HG02642 (cell line): Measurements from ENCODE around the gene RPS13.
"Not testable (repeated sequence)": the region's sequence is repeated elsewhere in the genome, so short reads cannot be mapped to it uniquely, and the experiment has no call there.

Source experiments
- ATAC-seq: cut with Tn5 transposase; IDR thresholded peaks from one replicate; pipeline ENCODE4 v1.9.1; 2021; ENCODE audit warnings: mild to moderate bottlenecking; ENCODE audit not compliant: unreplicated experiment, poor library complexity

Gene RPS13

DNA sequence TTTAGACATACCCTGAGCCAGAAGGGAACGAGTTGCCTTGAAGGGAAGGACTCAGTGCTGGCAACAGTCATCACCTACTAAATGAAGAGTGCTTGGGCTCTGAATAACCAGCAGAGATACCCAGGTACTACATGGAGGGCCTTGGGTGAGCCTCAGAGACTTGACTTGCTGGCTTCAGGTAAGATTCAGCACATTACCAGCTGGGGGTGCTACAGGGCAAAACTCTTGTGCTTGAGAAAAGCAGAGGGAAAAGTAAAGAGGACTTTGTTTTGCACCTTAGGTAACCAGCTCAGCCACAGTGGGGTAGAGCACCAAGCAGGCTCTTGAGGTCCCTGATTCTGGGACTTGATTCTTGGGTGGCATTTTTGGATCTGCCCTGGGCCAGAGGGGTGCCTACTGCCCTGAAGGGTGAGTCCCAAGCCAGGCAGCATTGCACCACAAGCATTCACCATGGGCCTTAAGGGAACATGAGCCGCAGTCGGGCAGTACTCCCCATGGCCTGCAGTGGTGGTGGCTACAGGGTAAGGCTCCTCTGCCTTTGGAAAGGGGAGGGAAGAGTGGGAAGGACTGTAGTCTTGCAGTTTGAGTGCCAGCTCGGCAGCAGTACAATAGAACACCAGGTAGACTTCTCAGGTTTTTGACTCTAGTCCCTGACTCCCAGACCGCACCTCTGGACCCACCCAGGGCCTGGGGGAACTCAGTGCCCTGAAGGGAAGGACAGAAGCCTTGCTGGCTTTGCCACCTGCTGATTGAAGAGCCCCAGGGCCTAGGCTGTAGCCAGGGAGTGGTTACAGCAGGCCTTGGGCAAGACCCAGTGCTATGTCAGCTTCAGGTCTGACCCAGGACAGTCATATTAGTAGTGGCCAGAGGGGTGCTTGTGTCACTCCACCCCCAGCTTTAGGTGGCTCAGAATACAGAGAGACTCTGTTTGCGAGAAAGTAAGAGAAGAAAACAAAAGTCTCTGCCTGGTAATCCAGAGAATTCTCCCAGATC is 40.5 kb downstream of the RPS13 start:
- ATAC-seq = no peak

DNA sequence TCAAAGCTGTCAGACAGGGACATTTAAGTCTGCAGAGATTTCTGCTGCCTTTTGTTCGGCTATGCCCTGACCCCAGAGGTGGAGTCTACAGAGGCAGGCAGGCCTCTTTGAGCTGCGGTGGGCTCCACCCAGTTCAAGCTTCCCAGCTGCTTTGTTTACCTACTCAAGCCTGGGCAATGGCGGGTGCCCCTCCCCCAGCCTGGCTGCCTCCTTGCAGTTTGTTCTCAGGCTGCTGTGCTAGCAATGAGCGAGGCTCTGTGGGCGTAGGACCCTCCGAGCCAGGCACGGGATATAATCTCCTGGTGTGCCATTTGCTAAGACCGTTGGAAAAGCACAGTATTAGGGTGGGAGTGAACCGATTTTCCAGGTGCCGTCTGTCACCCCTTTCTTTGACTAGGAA is 43.4 kb downstream of the RPS13 start:
- not testable (repeated sequence) for ATAC-seq

DNA sequence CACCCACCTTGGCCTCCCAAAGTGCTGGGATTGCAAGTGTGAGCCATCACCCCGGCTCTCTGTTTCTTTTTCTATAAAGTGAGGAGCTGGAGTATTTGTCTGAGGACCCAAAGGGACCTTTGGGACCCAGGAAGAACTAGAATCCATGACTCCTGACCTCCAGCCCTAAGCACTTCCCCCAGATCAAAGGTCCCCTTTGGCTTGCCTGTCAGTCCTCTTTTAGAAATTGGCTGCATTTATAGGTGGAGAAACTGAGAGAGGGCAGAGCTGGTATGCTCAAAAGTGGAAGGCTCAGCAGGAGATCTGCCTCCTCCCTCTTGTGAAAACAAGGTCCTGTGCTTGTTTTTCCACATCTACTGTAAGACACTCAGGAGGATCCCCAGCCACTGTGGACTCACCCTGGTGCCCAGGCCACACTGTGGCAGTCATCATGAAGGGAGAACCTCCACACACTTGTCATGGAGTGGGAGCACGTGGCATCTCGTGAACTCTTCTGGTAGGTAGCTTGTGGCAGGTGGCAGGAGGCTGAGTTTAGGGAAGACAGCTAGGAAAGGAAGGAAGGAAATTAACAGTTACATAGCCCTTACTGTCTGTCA is 50.9 kb downstream of the RPS13 start:
- ATAC-seq = no peak

DNA sequence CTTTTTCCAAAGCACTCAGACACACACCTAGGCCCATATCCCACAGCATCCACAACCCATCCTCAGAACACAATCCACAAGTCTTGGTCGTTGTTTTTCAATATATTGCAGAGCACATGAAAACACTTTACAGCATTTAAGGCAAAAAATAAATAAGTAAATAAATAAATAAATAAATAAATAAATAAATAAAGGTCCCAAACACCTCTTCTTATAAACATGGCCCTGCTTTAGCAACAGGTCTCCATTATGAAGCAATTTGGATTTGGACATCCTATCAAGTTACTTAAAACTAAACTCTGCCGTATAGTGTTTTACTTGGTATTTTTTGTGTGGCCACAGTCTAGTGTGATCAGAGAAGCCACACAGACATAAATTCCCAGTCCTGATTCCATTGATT is 52.5 kb downstream of the RPS13 start:
- ATAC-seq = no peak
